Chondrocyte (in vitro differentiated cells): ENCODE data around the gene PYHIN1. TPM values are rescaled to one million over a fixed set of nuclear protein-coding genes. Genes with fewer than 3 reads are reported as not detected.

Source experiments
- DNase-seq: peaks from one replicate; pipeline ENCODE4 v3.0.0; 2021; ENCODE audit warnings: mixed read lengths, low spot score
- H3K27ac Mint-ChIP-seq: one replicate; pipeline ENCODE4 v1.8.0; 2021; ENCODE audit warnings: mild to moderate bottlenecking, moderate library complexity, mixed read lengths; ENCODE audit not compliant: unreplicated experiment
- H3K27me3 Mint-ChIP-seq: 2 replicates; pipeline ENCODE4 v1.8.0; 2021; ENCODE audit warnings: low read depth, mixed read lengths
- H3K36me3 Mint-ChIP-seq: 2 replicates; pipeline ENCODE4 v1.8.0; 2021; ENCODE audit warnings: low read depth, mixed read lengths
- H3K4me1 Mint-ChIP-seq: 2 replicates; pipeline ENCODE4 v1.8.0; 2021; ENCODE audit warnings: low read depth, mild to moderate bottlenecking, mixed read lengths
- H3K4me3 Mint-ChIP-seq: one replicate; pipeline ENCODE4 v1.8.0; 2021; ENCODE audit warnings: mild to moderate bottlenecking, moderate library complexity, mixed read lengths; ENCODE audit not compliant: unreplicated experiment
- H3K9me3 Mint-ChIP-seq: 2 replicates; pipeline ENCODE4 v1.8.0; 2021; ENCODE audit warnings: low read depth, mixed read lengths
- long read RNA-seq: library from polyadenylated mRNA; stranded (forward); transcript quantifications from one replicate; pipeline ENCODE4 v2.0.0, GENCODE V29; 2021
- total RNA-seq: library from RNA; stranded (reverse); gene quantifications from 3 replicates; pipeline ENCODE4 v1.2.1, GENCODE V29; 2021
- TF ChIP-seq, protein P1 (sequence below): fragments of 200-600 bp; sonication (generic); IDR thresholded peaks from 2 replicates; pipeline ENCODE4 v1.5.0; 2021; ENCODE audit warnings: antibody characterized with exemption, mild to moderate bottlenecking, moderate library complexity

Gene PYHIN1
- not detected in 3 replicates for total RNA-seq
- long read RNA-seq = 0 reads

DNA sequence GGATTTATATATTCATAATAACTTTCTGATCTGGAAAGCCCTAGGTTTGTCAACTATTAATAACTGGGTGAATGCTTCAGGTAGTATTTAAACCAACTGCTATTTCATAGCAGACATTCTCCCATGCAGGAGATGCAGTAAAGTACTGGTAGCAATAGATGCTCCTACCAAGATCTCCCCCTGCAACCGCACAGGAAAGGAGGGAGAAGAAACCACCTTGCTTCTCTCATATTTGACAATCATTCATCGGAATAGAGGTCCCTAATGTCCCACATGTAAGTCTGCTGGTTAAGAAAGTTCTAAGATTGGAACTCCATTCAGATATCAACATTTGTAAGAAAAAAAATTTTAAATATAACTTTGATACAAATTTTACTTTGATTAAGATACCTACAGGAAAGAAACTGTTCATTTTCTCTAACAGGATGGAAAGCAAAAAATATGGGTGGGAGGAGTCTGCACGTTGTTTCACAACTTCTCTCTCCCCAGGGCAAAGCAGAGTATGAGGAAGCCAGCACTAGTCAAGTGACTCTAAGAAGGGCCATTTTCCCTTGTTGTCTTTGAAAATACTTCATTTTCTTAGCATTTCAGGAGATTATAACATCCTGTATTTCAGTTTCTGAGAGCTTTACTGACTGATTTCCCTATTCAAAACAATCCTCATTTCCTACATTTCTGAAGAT is at the start of gene PYHIN1:
Gene PYHIN1 (plus strand): TSS at position 498 of the 683 bp plus-strand sequence. CDS start 5,359 bp downstream, outside the sequence.
- Mint-ChIP-seq H3K27ac (no peak within 1 kb of the TSS), H3K36me3 (no peaks in the 10 kb centered on the region), H3K4me1 (no peaks in the 10 kb centered on the region), H3K9me3 (no peaks in the 10 kb centered on the region), H3K4me3 (no peak within 1 kb of the TSS), H3K27me3 (no peaks in the 10 kb centered on the region)
- TF ChIP-seq, protein P1, sequence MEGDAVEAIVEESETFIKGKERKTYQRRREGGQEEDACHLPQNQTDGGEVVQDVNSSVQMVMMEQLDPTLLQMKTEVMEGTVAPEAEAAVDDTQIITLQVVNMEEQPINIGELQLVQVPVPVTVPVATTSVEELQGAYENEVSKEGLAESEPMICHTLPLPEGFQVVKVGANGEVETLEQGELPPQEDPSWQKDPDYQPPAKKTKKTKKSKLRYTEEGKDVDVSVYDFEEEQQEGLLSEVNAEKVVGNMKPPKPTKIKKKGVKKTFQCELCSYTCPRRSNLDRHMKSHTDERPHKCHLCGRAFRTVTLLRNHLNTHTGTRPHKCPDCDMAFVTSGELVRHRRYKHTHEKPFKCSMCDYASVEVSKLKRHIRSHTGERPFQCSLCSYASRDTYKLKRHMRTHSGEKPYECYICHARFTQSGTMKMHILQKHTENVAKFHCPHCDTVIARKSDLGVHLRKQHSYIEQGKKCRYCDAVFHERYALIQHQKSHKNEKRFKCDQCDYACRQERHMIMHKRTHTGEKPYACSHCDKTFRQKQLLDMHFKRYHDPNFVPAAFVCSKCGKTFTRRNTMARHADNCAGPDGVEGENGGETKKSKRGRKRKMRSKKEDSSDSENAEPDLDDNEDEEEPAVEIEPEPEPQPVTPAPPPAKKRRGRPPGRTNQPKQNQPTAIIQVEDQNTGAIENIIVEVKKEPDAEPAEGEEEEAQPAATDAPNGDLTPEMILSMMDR = no peak
- no peak for DNase-seq

DNA sequence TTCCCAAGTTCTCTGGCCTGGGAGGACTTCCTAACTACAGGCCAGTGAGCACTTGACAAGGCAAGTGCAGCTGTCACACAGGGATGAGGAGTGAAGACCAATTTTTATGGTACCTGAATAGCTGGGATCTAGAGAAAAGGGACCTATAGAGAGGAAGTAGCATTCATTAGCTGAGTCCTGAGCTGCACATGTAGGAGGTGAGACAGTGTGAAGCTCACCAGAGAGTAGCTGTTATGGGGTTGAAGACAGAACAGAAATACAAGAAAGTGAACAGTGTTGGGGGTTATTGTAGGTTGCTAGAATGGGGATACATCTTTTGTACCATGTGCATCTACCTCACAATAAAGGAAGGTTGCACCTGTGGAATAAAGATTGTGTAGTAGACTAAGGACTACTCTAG is 37.7 kb upstream of the PYHIN1 start:
- TF ChIP-seq, protein P1 = no peak
- Mint-ChIP-seq H3K4me1 (no peaks in the 10 kb centered on the region), H3K36me3 (no peaks in the 10 kb centered on the region), H3K27me3 (peaks cover 2% of the 10 kb centered on the region), H3K4me3 (no peak overlapping the region), H3K9me3 (no peaks in the 10 kb centered on the region), H3K27ac (no peak overlapping the region)
- no peak for DNase-seq

DNA sequence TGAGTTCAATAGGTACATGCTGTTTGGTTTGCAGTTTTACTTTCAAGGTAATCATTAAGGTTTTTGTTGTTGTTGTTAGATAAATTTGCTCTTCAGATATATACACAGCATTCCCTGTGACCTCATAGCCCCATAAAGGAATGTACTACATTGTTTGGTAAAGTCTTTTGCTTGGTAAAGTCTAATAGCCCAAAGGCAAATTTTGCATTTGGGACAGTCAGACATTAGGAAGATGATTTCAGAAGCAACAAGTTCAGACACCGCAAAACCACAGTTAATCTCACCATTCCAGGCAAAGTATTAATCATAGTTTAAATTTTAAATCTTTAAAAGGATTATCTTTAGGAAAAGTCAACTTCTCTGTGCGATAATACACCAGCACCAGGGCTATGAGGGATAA is 32.6 kb upstream of the PYHIN1 start:
- no peak for DNase-seq
- Mint-ChIP-seq H3K27ac (no peak overlapping the region), H3K36me3 (no peaks in the 10 kb centered on the region), H3K4me3 (no peak overlapping the region), H3K27me3 (peaks cover 2% of the 10 kb centered on the region), H3K9me3 (no peaks in the 10 kb centered on the region), H3K4me1 (no peaks in the 10 kb centered on the region)
- TF ChIP-seq, protein P1 = no peak

DNA sequence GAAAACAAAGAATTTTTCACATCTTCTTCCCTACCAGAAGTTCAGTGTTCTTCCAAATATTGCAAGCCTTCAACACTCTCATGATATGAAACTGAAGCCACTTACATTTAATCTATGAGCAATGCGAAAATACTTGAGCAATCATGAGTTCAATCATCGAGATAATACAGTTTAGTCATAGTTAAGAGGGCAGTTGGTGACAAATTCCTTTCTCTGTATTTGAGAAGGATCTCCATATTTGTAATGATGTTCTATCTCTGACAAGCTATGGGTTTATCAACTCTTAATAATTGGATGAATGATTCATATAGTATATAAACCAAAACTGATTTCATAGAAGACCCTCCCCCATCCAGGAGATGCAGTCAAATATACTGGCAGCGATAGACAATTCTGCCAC is 29.7 kb upstream of the PYHIN1 start:
- no peaks in the 10 kb centered on the region for H3K9me3 Mint-ChIP-seq
- H3K4me1 Mint-ChIP-seq = no peaks in the 10 kb centered on the region
- peaks cover 2% of the 10 kb centered on the region for H3K27me3 Mint-ChIP-seq
- H3K4me3 Mint-ChIP-seq = no peak overlapping the region
- DNase-seq = no peak
- TF ChIP-seq, protein P1 = no peak
- no peaks in the 10 kb centered on the region for H3K36me3 Mint-ChIP-seq
- no peak overlapping the region for H3K27ac Mint-ChIP-seq

DNA sequence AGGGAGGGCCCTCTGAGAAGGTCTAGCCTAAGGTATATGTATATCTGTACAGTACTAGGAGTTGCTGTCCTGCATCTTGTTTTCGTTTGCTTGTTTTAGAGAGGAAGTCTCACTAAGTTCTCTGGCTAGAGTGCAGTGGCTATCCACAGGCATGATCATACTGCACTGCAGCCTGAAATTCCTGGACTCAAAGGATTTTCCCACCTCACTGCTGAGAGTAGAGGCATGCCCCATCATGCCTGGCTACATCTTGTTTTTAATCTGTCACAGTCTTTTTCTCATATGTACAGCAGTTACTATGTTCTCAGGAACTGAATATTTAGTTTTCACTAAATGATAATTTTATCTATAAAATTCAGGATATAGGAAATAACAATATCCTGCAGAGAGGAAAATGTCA is 15.3 kb upstream of the PYHIN1 start:
- TF ChIP-seq, protein P1 = no peak
- Mint-ChIP-seq H3K27me3 (no peaks in the 10 kb centered on the region), H3K4me3 (no peak overlapping the region), H3K27ac (no peak overlapping the region), H3K4me1 (no peaks in the 10 kb centered on the region), H3K9me3 (peaks cover 32% of the 10 kb centered on the region), H3K36me3 (no peaks in the 10 kb centered on the region)
- DNase-seq = no peak
